Neural cell (in vitro differentiated cells): ENCODE data around the gene YPEL5. TPM values are rescaled to one million over a fixed set of nuclear protein-coding genes. Genes with fewer than 3 reads are reported as not detected.

Experiments
- H2AFZ ChIP-seq: fragments of 200-600, 300-800 bp; sonication (generic), shearing (Covaris generic); 2 replicates; pipeline ENCODE4 v1.6.0; 2014; ENCODE audit warnings: low read depth, mild to moderate bottlenecking, antibody characterized with exemption, low read length, moderate library complexity
- H3F3A ChIP-seq: fragments of 200-600 bp; shearing (Covaris generic); 2 replicates; pipeline ENCODE4 v1.6.1; 2016; ENCODE audit warnings: mild to moderate bottlenecking, moderate library complexity, mixed read lengths, antibody characterized with exemption, low read length; ENCODE audit not compliant: insufficient read depth, poor library complexity, severe bottlenecking
- H3K27ac ChIP-seq: fragments of 200-600, 300-800 bp; sonication (generic), shearing (Covaris generic); 2 replicates; pipeline ENCODE4 v1.5.1; 2014; ENCODE audit warnings: mild to moderate bottlenecking, low read length, moderate library complexity
- H3K27me3 ChIP-seq: fragments of 300-800, 200-600 bp; sonication (generic), shearing (Covaris generic); 2 replicates; pipeline ENCODE4 v1.6.0; 2014; ENCODE audit warnings: mild to moderate bottlenecking, low read depth, low read length, moderate library complexity; ENCODE audit not compliant: insufficient read depth
- H3K36me3 ChIP-seq: fragments of 300-800, 200-600 bp; sonication (generic), shearing (Covaris generic); 2 replicates; pipeline ENCODE4 v1.5.1; 2014; ENCODE audit warnings: mild to moderate bottlenecking, antibody characterized with exemption, low read length, moderate library complexity; ENCODE audit not compliant: insufficient read depth
- H3K4me2 ChIP-seq: fragments of 300-800, 200-600 bp; sonication (generic), shearing (Covaris generic); 2 replicates; pipeline ENCODE4 v1.6.0; 2014; ENCODE audit warnings: mild to moderate bottlenecking, low read length
- H3K4me3 ChIP-seq: fragments of 300-800, 200-600 bp; sonication (generic), shearing (Covaris generic); 2 replicates; pipeline ENCODE4 v1.5.1; 2014; ENCODE audit warnings: mild to moderate bottlenecking, low read length, moderate library complexity
- H3K79me2 ChIP-seq: fragments of 200-600 bp; shearing (Covaris generic); replicated peaks from 2 replicates; pipeline ENCODE4 v1.6.0; 2014; ENCODE audit warnings: mild to moderate bottlenecking, low read length, moderate library complexity; ENCODE audit not compliant: insufficient read depth
- H3K9ac ChIP-seq: fragments of 300-800, 200-600 bp; sonication (generic), shearing (Covaris generic); 2 replicates; pipeline ENCODE4 v1.6.1; 2016; ENCODE audit warnings: mild to moderate bottlenecking, low read length, mixed read lengths
- H3K9me2 ChIP-seq: fragments of 200-600 bp; shearing (Covaris generic); 2 replicates; pipeline ENCODE4 v1.6.1; 2016; ENCODE audit warnings: mild to moderate bottlenecking, low read length, mixed read lengths; ENCODE audit not compliant: insufficient read depth
- H3K9me3 ChIP-seq: fragments of 200-600, 300-800 bp; sonication (generic), shearing (Covaris generic); 2 replicates; pipeline ENCODE4 v1.6.1; 2016; ENCODE audit warnings: mild to moderate bottlenecking, mixed run types, low read length, moderate library complexity, mixed read lengths
- H4K20me1 ChIP-seq: fragments of 200-600 bp; shearing (Covaris generic); 2 replicates; pipeline ENCODE4 v1.6.1; 2016; ENCODE audit warnings: mild to moderate bottlenecking, mixed run types; ENCODE audit not compliant: insufficient read depth
- CTCF ChIP-seq: fragments of 450-650 bp; IDR thresholded peaks from 2 replicates; pipeline ENCODE4 v1.5.1; 2014; ENCODE audit warnings: antibody characterized with exemption, mild to moderate bottlenecking, moderate library complexity; ENCODE audit not compliant: poor library complexity, severe bottlenecking
- EP300 ChIP-seq: fragments of 450-650 bp; conservative IDR thresholded peaks from 2 replicates; pipeline ENCODE4 v1.6.1; 2014; ENCODE audit warnings: antibody characterized with exemption, mild to moderate bottlenecking, moderate library complexity; ENCODE audit not compliant: poor library complexity, severe bottlenecking
- EZH2 ChIP-seq: fragments of 200-600, 300-800 bp; shearing (Covaris generic), sonication (generic); IDR thresholded peaks from 2 replicates; pipeline ENCODE4 v1.6.1; 2014; ENCODE audit warnings: antibody characterized with exemption, low read length, borderline replicate concordance, mild to moderate bottlenecking; ENCODE audit not compliant: insufficient read depth, poor library complexity, severe bottlenecking
- MXI1 ChIP-seq: fragments of 450-650 bp; conservative IDR thresholded peaks from 2 replicates; pipeline ENCODE4 v1.6.1; 2014; ENCODE audit warnings: antibody characterized with exemption, mild to moderate bottlenecking; ENCODE audit not compliant: poor library complexity, severe bottlenecking
- POLR2AphosphoS5 ChIP-seq: IDR thresholded peaks from 2 replicates; pipeline ENCODE4 v1.6.1; 2012
- RAD21 ChIP-seq: fragments of 450-650 bp; conservative IDR thresholded peaks from 2 replicates; pipeline ENCODE4 v1.6.1; 2014; ENCODE audit warnings: antibody characterized with exemption, mild to moderate bottlenecking, moderate library complexity
- REST ChIP-seq: IDR thresholded peaks from 2 replicates; pipeline ENCODE4 v1.6.1; 2012; ENCODE audit warnings: borderline replicate concordance
- SMC3 ChIP-seq: fragments of 450-650 bp; conservative IDR thresholded peaks from 2 replicates; pipeline ENCODE4 v1.6.1; 2014; ENCODE audit warnings: antibody characterized with exemption, mild to moderate bottlenecking, moderate library complexity; ENCODE audit not compliant: poor library complexity
- TAF1 ChIP-seq: IDR thresholded peaks from 2 replicates; pipeline ENCODE4 v1.6.1; 2012; ENCODE audit warnings: low read depth
- polyA plus RNA-seq: library from polyadenylated mRNA; depleted of rRNA; stranded (reverse); fragments of >200 nt; gene quantifications from 2 replicates; pipeline ENCODE4 v1.2.3, GENCODE V29; 2014

YPEL5 gene
- polyA plus RNA-seq, 1 donor from 2014 or later = 130 TPM

GRCh38 chr2:30162806-30163205 lies 16.0 kb downstream of the YPEL5 start:
- Histone ChIP-seq H3F3A (no peaks in the 10 kb centered on the region), H3K79me2 (no peaks in the 10 kb centered on the region), H2AFZ (no peak overlapping the region), H4K20me1 (no peaks in the 10 kb centered on the region), H3K36me3 (peaks cover under 1% of the 10 kb centered on the region), H3K4me3 (no peak overlapping the region), H3K27me3 (no peaks in the 10 kb centered on the region), H3K9me2 (no peaks in the 10 kb centered on the region), H3K27ac (no peak overlapping the region), H3K9ac (no peak overlapping the region), H3K4me2 (no peak overlapping the region), H3K9me3 (no peaks in the 10 kb centered on the region)
- no peak for TF ChIP-seq SMC3
- no peak for TF ChIP-seq RAD21
- no peak for TF ChIP-seq EP300
- no peak for TF ChIP-seq CTCF
- TF ChIP-seq REST = no peak
- no peak for TF ChIP-seq MXI1
- TF ChIP-seq EZH2 = no peak
- TF ChIP-seq TAF1 = no peak
- no peak for TF ChIP-seq POLR2AphosphoS5

DNA sequence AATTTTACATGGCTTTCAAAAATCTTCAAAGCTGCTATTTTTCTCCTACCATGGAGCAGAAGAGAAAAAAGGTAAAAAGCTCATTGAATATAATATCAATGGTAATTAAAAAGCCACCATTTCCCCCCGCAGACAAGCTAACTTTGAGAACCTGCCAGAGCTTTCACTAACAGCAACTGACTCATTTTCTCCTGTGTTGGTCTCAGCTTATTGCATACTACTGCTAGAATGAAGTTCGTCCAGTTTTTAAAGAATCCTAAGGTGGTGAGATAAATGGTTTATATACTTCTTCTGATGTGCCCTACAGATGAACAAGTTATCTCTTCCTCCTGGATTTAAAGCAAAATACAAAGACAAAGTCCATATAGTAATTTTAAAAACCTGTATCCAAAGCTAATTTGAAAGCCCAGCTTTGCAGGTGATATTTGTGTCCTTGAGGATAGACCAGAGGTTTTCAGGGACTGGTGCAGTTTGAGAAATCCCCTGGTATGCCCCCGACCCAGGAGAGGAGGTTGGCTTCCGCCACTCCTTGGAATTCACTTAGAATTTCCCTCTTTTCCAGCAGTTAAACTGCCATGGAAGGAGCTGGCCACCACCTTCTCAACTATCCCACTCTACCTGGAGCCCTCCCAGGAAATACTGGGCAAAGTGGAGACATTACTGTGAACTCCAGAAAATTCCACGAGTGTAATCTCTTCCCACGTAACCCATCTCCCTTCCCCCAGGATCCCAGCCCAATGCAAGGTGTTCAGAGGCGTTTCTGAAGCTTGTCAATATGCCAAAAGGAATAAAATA lies 17.5 kb downstream of the YPEL5 start:
- Histone ChIP-seq H3K4me3 (no peak overlapping the region), H3K4me2 (no peak overlapping the region), H3K9ac (no peak overlapping the region), H3K9me2 (no peaks in the 10 kb centered on the region), H3K27ac (no peak overlapping the region), H3K79me2 (no peaks in the 10 kb centered on the region), H4K20me1 (no peaks in the 10 kb centered on the region), H3K27me3 (no peaks in the 10 kb centered on the region), H3K36me3 (no peaks in the 10 kb centered on the region), H2AFZ (no peak overlapping the region), H3K9me3 (no peaks in the 10 kb centered on the region), H3F3A (no peaks in the 10 kb centered on the region)
- no peak for TF ChIP-seq RAD21
- no peak for TF ChIP-seq MXI1
- TF ChIP-seq REST = no peak
- TF ChIP-seq CTCF = no peak
- no peak for TF ChIP-seq TAF1
- no peak for TF ChIP-seq EP300
- TF ChIP-seq EZH2 = no peak
- TF ChIP-seq SMC3 = no peak
- no peak for TF ChIP-seq POLR2AphosphoS5
